Ishikawa (cell line): ENCODE measurements around the gene ZNF862.

Source experiments
- CEBPB ChIP-seq: IDR thresholded peaks from 2 replicates; pipeline ENCODE4 v1.6.1; 2012
- CREB1 ChIP-seq: IDR thresholded peaks from 2 replicates; pipeline ENCODE4 v1.6.1; 2012; ENCODE audit warnings: low read depth
- EGR1 ChIP-seq: IDR thresholded peaks from 2 replicates; pipeline ENCODE4 v1.6.1; 2012
- EP300 ChIP-seq: IDR thresholded peaks from 2 replicates; pipeline ENCODE4 v1.6.1; 2012; ENCODE audit warnings: borderline replicate concordance
- FOXM1 ChIP-seq: IDR thresholded peaks from 2 replicates; pipeline ENCODE4 v1.6.1; 2012; ENCODE audit warnings: low read depth, borderline replicate concordance
- NFIC ChIP-seq: IDR thresholded peaks from 2 replicates; pipeline ENCODE4 v1.6.1; 2012
- RAD21 ChIP-seq: IDR thresholded peaks from 2 replicates; pipeline ENCODE4 v1.6.1; 2012; ENCODE audit warnings: low read depth
- TAF1 ChIP-seq: IDR thresholded peaks from 2 replicates; pipeline ENCODE4 v1.6.1; 2012; ENCODE audit warnings: low read depth, mild to moderate bottlenecking
- TCF12 ChIP-seq: IDR thresholded peaks from 2 replicates; pipeline ENCODE4 v1.6.1; 2012; ENCODE audit warnings: low read depth
- TEAD4 ChIP-seq: IDR thresholded peaks from 2 replicates; pipeline ENCODE4 v1.6.1; 2012
- YY1 ChIP-seq: IDR thresholded peaks from 2 replicates; pipeline ENCODE4 v1.6.1; 2012; ENCODE audit warnings: low read depth
- ZBTB7A ChIP-seq: IDR thresholded peaks from 2 replicates; pipeline ENCODE4 v1.6.1; 2012; ENCODE audit warnings: low read depth
- TF ChIP-seq, protein P1 (sequence below): IDR thresholded peaks from 2 replicates; pipeline ENCODE4 v1.6.1; 2012
- TF ChIP-seq, protein P2 (sequence below): IDR thresholded peaks from 2 replicates; pipeline ENCODE4 v1.6.1; 2012; ENCODE audit warnings: low read depth, mild to moderate bottlenecking
- TF ChIP-seq, protein P3 (sequence below): IDR thresholded peaks from 2 replicates; pipeline ENCODE4 v1.6.1; 2012

Gene ZNF862

DNA sequence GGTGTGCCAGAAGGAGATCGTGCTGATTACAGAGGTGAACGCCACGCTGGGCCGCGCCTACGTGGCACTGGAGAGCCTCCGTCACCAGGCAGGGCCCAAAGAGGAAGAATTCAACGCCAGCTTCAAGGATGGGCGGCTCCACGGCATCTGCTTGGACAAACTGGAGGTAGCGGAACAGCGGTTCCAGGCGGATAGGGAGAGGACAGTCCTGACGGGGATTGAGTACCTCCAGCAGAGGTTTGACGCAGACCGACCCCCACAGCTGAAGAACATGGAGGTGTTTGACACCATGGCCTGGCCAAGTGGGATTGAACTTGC lies 23.5 kb downstream of the ZNF862 start:
- no peak for TF ChIP-seq FOXM1
- TF ChIP-seq, protein P1, sequence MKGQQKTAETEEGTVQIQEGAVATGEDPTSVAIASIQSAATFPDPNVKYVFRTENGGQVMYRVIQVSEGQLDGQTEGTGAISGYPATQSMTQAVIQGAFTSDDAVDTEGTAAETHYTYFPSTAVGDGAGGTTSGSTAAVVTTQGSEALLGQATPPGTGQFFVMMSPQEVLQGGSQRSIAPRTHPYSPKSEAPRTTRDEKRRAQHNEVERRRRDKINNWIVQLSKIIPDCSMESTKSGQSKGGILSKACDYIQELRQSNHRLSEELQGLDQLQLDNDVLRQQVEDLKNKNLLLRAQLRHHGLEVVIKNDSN = no peak
- TF ChIP-seq, protein P2, sequence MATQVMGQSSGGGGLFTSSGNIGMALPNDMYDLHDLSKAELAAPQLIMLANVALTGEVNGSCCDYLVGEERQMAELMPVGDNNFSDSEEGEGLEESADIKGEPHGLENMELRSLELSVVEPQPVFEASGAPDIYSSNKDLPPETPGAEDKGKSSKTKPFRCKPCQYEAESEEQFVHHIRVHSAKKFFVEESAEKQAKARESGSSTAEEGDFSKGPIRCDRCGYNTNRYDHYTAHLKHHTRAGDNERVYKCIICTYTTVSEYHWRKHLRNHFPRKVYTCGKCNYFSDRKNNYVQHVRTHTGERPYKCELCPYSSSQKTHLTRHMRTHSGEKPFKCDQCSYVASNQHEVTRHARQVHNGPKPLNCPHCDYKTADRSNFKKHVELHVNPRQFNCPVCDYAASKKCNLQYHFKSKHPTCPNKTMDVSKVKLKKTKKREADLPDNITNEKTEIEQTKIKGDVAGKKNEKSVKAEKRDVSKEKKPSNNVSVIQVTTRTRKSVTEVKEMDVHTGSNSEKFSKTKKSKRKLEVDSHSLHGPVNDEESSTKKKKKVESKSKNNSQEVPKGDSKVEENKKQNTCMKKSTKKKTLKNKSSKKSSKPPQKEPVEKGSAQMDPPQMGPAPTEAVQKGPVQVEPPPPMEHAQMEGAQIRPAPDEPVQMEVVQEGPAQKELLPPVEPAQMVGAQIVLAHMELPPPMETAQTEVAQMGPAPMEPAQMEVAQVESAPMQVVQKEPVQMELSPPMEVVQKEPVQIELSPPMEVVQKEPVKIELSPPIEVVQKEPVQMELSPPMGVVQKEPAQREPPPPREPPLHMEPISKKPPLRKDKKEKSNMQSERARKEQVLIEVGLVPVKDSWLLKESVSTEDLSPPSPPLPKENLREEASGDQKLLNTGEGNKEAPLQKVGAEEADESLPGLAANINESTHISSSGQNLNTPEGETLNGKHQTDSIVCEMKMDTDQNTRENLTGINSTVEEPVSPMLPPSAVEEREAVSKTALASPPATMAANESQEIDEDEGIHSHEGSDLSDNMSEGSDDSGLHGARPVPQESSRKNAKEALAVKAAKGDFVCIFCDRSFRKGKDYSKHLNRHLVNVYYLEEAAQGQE = no peak
- no peak for TF ChIP-seq CREB1
- no peak for TF ChIP-seq TAF1
- no peak for TF ChIP-seq EP300
- no peak for TF ChIP-seq YY1
- TF ChIP-seq, protein P3, sequence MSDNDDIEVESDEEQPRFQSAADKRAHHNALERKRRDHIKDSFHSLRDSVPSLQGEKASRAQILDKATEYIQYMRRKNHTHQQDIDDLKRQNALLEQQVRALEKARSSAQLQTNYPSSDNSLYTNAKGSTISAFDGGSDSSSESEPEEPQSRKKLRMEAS = no peak
- TF ChIP-seq EGR1 = no peak
- TF ChIP-seq RAD21 = no peak
- TF ChIP-seq TEAD4 = no peak
- no peak for TF ChIP-seq CEBPB
- TF ChIP-seq TCF12 = no peak
- no peak for TF ChIP-seq NFIC

DNA sequence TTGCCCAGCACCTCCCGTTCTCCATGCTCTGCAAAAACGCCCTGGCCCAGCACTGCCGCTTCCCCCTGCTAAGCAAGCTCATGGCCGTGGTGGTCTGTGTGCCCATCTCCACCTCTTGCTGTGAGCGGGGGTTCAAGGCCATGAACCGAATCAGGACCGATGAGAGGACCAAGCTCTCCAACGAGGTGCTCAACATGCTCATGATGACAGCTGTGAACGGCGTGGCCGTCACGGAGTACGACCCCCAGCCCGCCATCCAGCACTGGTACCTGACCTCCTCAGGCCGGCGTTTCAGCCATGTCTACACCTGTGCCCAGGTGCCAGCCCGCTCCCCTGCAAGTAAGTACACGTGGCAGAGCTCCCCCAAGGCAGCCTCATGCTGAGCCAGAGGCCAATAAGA lies 24.0 kb downstream of the ZNF862 start:
- no peak for TF ChIP-seq ZBTB7A
- TF ChIP-seq, protein P1 = no peak
- TF ChIP-seq, protein P2 = no peak
- TF ChIP-seq CREB1 = no peak
- no peak for TF ChIP-seq NFIC
- no peak for TF ChIP-seq CEBPB
- TF ChIP-seq RAD21 = no peak
- TF ChIP-seq EP300 = no peak
- TF ChIP-seq, protein P3 = no peak
- TF ChIP-seq EGR1 = no peak
- no peak for TF ChIP-seq TCF12
- TF ChIP-seq YY1 = no peak
- TF ChIP-seq TAF1 = no peak
- no peak for TF ChIP-seq TEAD4
- no peak for TF ChIP-seq FOXM1

DNA sequence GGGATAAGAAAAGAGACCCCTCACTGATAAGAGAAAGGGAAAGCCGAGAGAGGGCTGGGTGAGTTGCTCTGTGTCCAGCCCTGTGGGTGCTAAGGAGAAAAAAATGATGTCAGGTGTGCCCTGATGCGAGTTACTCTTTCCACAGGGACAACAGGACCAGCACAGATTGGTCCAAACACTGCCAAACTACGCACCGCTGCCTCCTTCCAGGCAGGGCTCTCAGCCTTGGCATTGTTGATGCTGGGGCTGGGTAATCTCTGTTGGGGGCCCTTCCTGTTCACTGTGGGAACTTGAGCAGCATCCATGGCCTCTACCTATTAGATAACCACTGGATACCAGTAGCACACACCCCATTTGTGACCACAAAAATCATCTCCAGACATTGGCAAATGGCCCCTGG lies 25.3 kb downstream of the ZNF862 start:
- no peak for TF ChIP-seq ZBTB7A
- no peak for TF ChIP-seq TAF1
- no peak for TF ChIP-seq CREB1
- TF ChIP-seq EGR1 = no peak
- no peak for TF ChIP-seq EP300
- no peak for TF ChIP-seq RAD21
- TF ChIP-seq YY1 = no peak
- TF ChIP-seq, protein P1 = no peak

DNA sequence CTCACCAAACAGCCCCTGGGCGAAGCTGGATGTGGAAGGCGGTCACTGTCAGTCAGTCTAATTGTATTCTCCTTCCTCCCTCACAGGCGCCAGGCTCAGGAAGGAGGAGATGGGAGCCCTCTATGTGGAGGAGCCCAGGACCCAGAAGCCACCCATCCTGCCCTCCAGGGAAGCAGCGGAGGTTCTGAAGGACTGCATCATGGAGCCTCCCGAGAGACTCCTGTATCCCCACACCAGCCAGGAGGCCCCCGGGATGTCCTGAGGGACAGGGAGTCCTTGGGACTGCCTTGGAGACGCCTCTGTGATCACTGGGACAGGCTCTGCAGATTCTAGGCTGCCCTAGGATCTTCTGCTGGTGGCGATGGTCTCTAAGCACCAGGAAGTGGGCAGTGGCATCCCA lies 25.8 kb downstream of the ZNF862 start:
- TF ChIP-seq TEAD4 (no peak), RAD21 (no peak), TCF12 (no peak), TAF1 (no peak), CREB1 (no peak), CEBPB (no peak), ZBTB7A (no peak), FOXM1 (no peak), EGR1 (no peak), EP300 (no peak), NFIC (no peak), YY1 (no peak)
- TF ChIP-seq, protein P1 = no peak
- TF ChIP-seq, protein P3 = no peak
- TF ChIP-seq, protein P2 = no peak
